PFSK-1 (cell line): Measurements from ENCODE around the gene PRSS38.

Source experiments
- POLR2AphosphoS5 ChIP-seq: IDR thresholded peaks from 2 replicates; pipeline ENCODE4 v1.6.1; 2012; ENCODE audit warnings: low read depth, mild to moderate bottlenecking, control low read depth, low read length, moderate library complexity
- SIN3A ChIP-seq: IDR thresholded peaks from 2 replicates; pipeline ENCODE4 v1.6.1; 2012; ENCODE audit warnings: mild to moderate bottlenecking, low read length, moderate library complexity, borderline replicate concordance; ENCODE audit not compliant: insufficient read depth

DNA sequence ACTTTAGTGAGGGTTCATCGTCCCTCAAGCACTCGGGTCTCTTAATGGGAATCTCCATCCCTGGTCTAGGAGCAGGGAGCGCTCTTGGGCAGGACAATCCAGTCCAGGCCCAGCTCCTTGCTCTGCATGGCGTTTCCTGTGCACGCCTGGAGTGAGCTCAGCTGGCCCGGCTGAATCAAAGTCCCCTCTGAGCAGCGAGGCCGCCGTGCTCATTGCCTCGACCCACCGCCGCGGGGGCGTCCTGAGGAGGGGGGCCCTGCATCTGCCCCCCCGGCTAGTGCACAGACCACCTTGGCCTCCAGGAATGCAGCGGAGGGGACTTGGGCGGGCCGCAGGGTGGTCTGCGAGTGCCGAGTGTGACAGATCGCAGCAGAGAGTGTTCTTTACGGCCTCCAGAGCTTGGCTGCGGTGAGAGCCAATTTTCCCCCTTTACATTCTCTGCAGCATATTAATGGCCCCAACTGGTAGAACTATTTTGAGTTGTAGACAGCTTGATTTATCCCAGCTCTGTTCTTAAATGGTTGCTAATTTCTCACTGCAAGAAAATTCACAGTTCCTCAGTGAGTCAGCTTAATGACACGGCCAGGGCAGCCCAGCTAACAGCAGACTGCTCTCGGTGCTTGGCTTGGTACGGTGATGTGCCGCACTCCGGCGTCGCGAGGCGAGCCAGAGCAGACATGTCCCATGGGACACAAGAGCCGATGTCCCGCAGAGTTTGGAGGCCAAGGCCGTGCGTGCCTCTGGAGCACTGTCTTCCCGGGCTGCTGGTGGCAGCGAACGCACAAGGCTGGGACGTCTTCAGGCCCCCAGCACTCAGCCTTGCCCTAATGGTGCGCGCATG is 40.4 kb upstream of the PRSS38 start:
- TF ChIP-seq SIN3A (no peak), POLR2AphosphoS5 (no peak)
